ENCODE data around the gene PON1.

PON1 gene

DNA sequence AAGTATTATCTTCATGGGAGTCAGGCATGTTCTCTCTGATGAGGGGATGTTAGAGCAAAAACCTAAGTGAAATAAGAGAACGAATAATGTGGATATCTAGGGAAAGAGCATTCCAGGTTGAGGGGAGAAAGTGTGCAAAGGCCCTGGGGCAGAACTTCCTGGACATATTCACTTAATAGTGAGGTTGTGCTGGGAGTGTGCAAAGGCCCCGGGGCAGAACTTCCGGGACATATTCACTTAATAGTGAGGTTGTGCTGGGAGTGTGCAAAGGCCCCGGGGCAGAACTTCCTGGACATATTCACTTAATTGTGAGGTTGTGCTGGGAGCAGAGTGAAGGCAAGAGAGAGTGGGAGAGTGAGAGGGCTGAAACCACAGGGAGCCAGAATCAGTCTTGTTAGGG, 11.8 kb downstream of the PON1 start:
- TF ChIP-seq RARB (CRISPR knock-in tag; IDR thresholded peaks at IDR 0.05) (no peak), TOX (CRISPR knock-in tag; IDR thresholded peaks at IDR 0.05; ENCODE audit: borderline replicate concordance) (no peak), ARNTL (CRISPR knock-in tag; IDR thresholded peaks at IDR 0.05; ENCODE audit: borderline replicate concordance, low read depth) (no peak), ZC3H10 (CRISPR knock-in tag; IDR thresholded peaks at IDR 0.05) (no peak), TCF4 (CRISPR knock-in tag; IDR thresholded peaks at IDR 0.05; ENCODE audit: borderline replicate concordance) (no peak), ZNF565 (CRISPR knock-in tag; conservative IDR thresholded peaks at IDR 0.05; ENCODE audit: low read depth) (no peak), ZFP30 (CRISPR knock-in tag; IDR thresholded peaks at IDR 0.05) (no peak), ZNF8 (CRISPR knock-in tag; IDR thresholded peaks at IDR 0.05) (no peak), ESRRG (CRISPR knock-in tag; IDR thresholded peaks at IDR 0.05) (no peak)
- TF ChIP-seq, protein P1, sequence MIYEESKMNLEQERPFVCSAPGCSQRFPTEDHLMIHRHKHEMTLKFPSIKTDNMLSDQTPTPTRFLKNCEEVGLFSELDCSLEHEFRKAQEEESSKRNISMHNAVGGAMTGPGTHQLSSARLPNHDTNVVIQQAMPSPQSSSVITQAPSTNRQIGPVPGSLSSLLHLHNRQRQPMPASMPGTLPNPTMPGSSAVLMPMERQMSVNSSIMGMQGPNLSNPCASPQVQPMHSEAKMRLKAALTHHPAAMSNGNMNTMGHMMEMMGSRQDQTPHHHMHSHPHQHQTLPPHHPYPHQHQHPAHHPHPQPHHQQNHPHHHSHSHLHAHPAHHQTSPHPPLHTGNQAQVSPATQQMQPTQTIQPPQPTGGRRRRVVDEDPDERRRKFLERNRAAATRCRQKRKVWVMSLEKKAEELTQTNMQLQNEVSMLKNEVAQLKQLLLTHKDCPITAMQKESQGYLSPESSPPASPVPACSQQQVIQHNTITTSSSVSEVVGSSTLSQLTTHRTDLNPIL (CRISPR knock-in tag; IDR thresholded peaks at IDR 0.05; ENCODE audit: low read depth): no peak
- TF ChIP-seq, protein P2, sequence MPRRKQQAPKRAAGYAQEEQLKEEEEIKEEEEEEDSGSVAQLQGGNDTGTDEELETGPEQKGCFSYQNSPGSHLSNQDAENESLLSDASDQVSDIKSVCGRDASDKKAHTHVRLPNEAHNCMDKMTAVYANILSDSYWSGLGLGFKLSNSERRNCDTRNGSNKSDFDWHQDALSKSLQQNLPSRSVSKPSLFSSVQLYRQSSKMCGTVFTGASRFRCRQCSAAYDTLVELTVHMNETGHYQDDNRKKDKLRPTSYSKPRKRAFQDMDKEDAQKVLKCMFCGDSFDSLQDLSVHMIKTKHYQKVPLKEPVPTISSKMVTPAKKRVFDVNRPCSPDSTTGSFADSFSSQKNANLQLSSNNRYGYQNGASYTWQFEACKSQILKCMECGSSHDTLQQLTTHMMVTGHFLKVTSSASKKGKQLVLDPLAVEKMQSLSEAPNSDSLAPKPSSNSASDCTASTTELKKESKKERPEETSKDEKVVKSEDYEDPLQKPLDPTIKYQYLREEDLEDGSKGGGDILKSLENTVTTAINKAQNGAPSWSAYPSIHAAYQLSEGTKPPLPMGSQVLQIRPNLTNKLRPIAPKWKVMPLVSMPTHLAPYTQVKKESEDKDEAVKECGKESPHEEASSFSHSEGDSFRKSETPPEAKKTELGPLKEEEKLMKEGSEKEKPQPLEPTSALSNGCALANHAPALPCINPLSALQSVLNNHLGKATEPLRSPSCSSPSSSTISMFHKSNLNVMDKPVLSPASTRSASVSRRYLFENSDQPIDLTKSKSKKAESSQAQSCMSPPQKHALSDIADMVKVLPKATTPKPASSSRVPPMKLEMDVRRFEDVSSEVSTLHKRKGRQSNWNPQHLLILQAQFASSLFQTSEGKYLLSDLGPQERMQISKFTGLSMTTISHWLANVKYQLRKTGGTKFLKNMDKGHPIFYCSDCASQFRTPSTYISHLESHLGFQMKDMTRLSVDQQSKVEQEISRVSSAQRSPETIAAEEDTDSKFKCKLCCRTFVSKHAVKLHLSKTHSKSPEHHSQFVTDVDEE (CRISPR knock-in tag; IDR thresholded peaks at IDR 0.05): no peak
- TF ChIP-seq, protein P3, sequence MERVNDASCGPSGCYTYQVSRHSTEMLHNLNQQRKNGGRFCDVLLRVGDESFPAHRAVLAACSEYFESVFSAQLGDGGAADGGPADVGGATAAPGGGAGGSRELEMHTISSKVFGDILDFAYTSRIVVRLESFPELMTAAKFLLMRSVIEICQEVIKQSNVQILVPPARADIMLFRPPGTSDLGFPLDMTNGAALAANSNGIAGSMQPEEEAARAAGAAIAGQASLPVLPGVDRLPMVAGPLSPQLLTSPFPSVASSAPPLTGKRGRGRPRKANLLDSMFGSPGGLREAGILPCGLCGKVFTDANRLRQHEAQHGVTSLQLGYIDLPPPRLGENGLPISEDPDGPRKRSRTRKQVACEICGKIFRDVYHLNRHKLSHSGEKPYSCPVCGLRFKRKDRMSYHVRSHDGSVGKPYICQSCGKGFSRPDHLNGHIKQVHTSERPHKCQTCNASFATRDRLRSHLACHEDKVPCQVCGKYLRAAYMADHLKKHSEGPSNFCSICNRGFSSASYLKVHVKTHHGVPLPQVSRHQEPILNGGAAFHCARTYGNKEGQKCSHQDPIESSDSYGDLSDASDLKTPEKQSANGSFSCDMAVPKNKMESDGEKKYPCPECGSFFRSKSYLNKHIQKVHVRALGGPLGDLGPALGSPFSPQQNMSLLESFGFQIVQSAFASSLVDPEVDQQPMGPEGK (CRISPR knock-in tag; IDR thresholded peaks at IDR 0.05; ENCODE audit: borderline replicate concordance): no peak
- TF ChIP-seq, protein P4, sequence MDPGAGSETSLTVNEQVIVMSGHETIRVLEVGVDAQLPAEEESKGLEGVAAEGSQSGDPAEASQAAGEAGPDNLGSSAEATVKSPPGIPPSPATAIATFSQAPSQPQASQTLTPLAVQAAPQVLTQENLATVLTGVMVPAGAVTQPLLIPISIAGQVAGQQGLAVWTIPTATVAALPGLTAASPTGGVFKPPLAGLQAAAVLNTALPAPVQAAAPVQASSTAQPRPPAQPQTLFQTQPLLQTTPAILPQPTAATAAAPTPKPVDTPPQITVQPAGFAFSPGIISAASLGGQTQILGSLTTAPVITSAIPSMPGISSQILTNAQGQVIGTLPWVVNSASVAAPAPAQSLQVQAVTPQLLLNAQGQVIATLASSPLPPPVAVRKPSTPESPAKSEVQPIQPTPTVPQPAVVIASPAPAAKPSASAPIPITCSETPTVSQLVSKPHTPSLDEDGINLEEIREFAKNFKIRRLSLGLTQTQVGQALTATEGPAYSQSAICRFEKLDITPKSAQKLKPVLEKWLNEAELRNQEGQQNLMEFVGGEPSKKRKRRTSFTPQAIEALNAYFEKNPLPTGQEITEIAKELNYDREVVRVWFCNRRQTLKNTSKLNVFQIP (CRISPR knock-in tag; IDR thresholded peaks at IDR 0.05; ENCODE audit: borderline replicate concordance, low read depth): no peak

DNA sequence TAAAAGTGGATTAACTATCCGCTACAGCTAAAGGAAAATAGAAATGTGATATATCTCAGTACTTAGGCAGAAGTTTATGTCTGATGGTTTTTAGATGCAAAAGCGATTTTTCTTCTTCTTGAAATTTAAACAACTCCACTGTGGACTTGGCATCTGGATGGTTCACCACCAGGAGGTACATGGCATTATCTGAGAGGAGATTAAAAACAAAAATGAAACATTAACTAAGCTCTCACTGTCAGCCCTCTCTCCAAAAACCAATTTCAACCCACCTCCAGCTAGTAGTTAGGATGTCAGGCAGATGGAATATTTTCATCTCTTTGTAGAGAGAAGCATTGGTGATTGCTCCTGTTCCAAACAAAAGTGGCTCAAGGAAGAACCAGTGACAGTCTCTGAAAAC, 12.9 kb downstream of the PON1 start:
- TF ChIP-seq, protein P2 (CRISPR knock-in tag; IDR thresholded peaks at IDR 0.05): no peak
- ATAC-seq: no peak

More for the DNA sequence above, 11.8 kb downstream of the PON1 start:
- no peak for ATAC-seq

DNA sequence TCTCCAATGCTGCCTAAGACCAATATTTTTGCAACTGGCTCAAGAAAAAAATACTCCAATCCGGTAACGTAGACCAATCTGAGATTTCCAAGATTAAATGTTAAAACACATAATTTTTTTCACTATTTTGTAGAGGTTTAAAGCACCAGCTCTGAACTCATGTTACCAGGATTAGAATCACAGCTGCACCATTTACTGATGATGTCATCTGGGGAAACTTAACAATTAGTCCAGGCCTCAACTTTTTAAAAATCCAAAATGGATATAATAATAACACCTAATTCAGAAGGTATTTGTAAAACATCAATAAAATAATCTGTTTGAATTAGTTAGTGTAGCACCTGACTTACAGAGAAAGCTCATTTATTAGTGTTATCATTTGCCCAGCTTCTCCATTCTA, 14.4 kb downstream of the PON1 start:
- no peak for ATAC-seq
- TF ChIP-seq GLIS3 (CRISPR knock-in tag; IDR thresholded peaks at IDR 0.05): no peak
- TF ChIP-seq ESRRG (CRISPR knock-in tag; IDR thresholded peaks at IDR 0.05): no peak
- no peak for TF ChIP-seq CSDC2 (CRISPR knock-in tag; IDR thresholded peaks at IDR 0.05)
- TF ChIP-seq ISL1 (CRISPR knock-in tag; IDR thresholded peaks at IDR 0.05): no peak
- TF ChIP-seq ZC3H10 (CRISPR knock-in tag; IDR thresholded peaks at IDR 0.05): no peak
- TF ChIP-seq, protein P3 (CRISPR knock-in tag; IDR thresholded peaks at IDR 0.05; ENCODE audit: borderline replicate concordance): no peak
- TF ChIP-seq TOX (CRISPR knock-in tag; IDR thresholded peaks at IDR 0.05; ENCODE audit: borderline replicate concordance): no peak
- no peak for TF ChIP-seq ZNF565 (CRISPR knock-in tag; conservative IDR thresholded peaks at IDR 0.05; ENCODE audit: low read depth)
- no peak for TF ChIP-seq ZFP3 (CRISPR knock-in tag; IDR thresholded peaks at IDR 0.05)
- TF ChIP-seq, protein P4 (CRISPR knock-in tag; IDR thresholded peaks at IDR 0.05; ENCODE audit: borderline replicate concordance, low read depth): no peak
- TF ChIP-seq ZNF70 (CRISPR knock-in tag; IDR thresholded peaks at IDR 0.05): no peak
- TF ChIP-seq, protein P5, sequence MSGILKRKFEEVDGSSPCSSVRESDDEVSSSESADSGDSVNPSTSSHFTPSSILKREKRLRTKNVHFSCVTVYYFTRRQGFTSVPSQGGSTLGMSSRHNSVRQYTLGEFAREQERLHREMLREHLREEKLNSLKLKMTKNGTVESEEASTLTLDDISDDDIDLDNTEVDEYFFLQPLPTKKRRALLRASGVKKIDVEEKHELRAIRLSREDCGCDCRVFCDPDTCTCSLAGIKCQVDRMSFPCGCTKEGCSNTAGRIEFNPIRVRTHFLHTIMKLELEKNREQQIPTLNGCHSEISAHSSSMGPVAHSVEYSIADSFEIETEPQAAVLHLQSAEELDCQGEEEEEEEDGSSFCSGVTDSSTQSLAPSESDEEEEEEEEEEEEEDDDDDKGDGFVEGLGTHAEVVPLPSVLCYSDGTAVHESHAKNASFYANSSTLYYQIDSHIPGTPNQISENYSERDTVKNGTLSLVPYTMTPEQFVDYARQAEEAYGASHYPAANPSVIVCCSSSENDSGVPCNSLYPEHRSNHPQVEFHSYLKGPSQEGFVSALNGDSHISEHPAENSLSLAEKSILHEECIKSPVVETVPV (CRISPR knock-in tag; IDR thresholded peaks at IDR 0.05): no peak
- no peak for TF ChIP-seq ZFP30 (CRISPR knock-in tag; IDR thresholded peaks at IDR 0.05)
- TF ChIP-seq SNAI2 (CRISPR knock-in tag; IDR thresholded peaks at IDR 0.05): no peak
- no peak for TF ChIP-seq TCF4 (CRISPR knock-in tag; IDR thresholded peaks at IDR 0.05; ENCODE audit: borderline replicate concordance)
- no peak for TF ChIP-seq OSR1 (CRISPR knock-in tag; IDR thresholded peaks at IDR 0.05)
- no peak for TF ChIP-seq PPARA (CRISPR knock-in tag; IDR thresholded peaks at IDR 0.05; ENCODE audit: borderline replicate concordance)

All from SK-N-SH treated with all-trans-retinoic acid at 6 μM for 48 hours (cell line).